ENCODE measurements around the gene SH3PXD2B.

The SH3PXD2B gene

DNA sequence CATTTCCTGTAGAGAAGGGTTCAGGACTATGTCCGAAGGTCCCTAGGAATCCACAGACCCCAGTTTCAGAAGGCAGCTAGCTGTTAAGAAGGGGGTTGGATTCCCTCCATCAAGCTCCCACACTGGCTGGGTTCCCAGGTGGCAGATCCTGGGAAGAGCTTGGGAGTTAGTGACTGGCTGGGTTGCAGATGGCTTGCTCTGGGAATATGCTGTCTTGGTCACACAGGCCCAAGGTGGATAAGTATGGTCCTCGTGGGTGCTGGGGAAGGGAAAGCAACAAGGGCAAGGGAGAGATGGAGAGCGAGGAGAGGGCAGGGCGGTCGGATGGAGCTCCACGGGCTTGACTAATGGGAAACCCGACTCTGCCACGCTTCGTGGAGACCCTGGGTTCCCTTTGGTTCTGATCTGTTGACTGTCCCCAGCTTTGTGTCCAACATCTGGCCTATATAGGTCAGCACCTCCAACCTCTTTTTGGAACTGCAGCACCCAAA is 17.4 kb downstream of the SH3PXD2B start:
- Histone ChIP-seq H3K79me2 (ENCODE audit: control insufficient read depth, low read length) (no peaks in the 10 kb centered on the region), H4K20me1 (ENCODE audit: control insufficient read depth, insufficient read depth, low read depth, low read length) (no peaks in the 10 kb centered on the region)

GRCh38 chr5:172436078-172436878 is 18.0 kb downstream of the SH3PXD2B start:
- H3K9me3 ChIP-seq (ENCODE audit: control insufficient read depth, insufficient read depth, low read length), result no peaks in the 10 kb centered on the region
- no peaks in the 10 kb centered on the region for H3K79me2 ChIP-seq (ENCODE audit: control insufficient read depth, low read length)
- no peaks in the 10 kb centered on the region for H3K36me3 ChIP-seq (ENCODE audit: control insufficient read depth, low read length)
- H3K27me3 ChIP-seq (ENCODE audit: control insufficient read depth, low read length), result peaks cover 11% of the 10 kb centered on the region
- no peaks in the 10 kb centered on the region for H3K9me2 ChIP-seq (replicated peaks; ENCODE audit: control insufficient read depth, low read length)
- TF ChIP-seq, protein P1, sequence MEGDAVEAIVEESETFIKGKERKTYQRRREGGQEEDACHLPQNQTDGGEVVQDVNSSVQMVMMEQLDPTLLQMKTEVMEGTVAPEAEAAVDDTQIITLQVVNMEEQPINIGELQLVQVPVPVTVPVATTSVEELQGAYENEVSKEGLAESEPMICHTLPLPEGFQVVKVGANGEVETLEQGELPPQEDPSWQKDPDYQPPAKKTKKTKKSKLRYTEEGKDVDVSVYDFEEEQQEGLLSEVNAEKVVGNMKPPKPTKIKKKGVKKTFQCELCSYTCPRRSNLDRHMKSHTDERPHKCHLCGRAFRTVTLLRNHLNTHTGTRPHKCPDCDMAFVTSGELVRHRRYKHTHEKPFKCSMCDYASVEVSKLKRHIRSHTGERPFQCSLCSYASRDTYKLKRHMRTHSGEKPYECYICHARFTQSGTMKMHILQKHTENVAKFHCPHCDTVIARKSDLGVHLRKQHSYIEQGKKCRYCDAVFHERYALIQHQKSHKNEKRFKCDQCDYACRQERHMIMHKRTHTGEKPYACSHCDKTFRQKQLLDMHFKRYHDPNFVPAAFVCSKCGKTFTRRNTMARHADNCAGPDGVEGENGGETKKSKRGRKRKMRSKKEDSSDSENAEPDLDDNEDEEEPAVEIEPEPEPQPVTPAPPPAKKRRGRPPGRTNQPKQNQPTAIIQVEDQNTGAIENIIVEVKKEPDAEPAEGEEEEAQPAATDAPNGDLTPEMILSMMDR (IDR thresholded peaks at IDR 0.05; ENCODE audit: low read depth, low read length, poor library complexity, severe bottlenecking), result no peak
- TF ChIP-seq EZH2phosphoT487 (IDR thresholded peaks at IDR 0.05; ENCODE audit: borderline replicate concordance, low read length), result no peak
- H3K4me1 ChIP-seq (ENCODE audit: control insufficient read depth, low read length), result no peaks in the 10 kb centered on the region
- H3K27ac ChIP-seq (ENCODE audit: low read depth, low read length), result no peak overlapping the region
- no peaks in the 10 kb centered on the region for H3F3A ChIP-seq (ENCODE audit: control insufficient read depth, insufficient read depth)
- no peak overlapping the region for H3K4me2 ChIP-seq (ENCODE audit: low read length)
- H4K20me1 ChIP-seq (ENCODE audit: control insufficient read depth, insufficient read depth, low read depth, low read length), result no peaks in the 10 kb centered on the region
- no peak overlapping the region for H3K4me3 ChIP-seq (ENCODE audit: low read length)

More for the DNA sequence above, 17.4 kb downstream of the SH3PXD2B start:
- no peak for TF ChIP-seq EZH2phosphoT487 (IDR thresholded peaks at IDR 0.05; ENCODE audit: borderline replicate concordance, low read length)
- TF ChIP-seq, protein P1 (IDR thresholded peaks at IDR 0.05; ENCODE audit: low read depth, low read length, poor library complexity, severe bottlenecking), result no peak
- Histone ChIP-seq H3F3A (ENCODE audit: control insufficient read depth, insufficient read depth) (no peaks in the 10 kb centered on the region), H3K36me3 (ENCODE audit: control insufficient read depth, low read length) (no peaks in the 10 kb centered on the region), H3K27ac (ENCODE audit: low read depth, low read length) (no peak overlapping the region), H3K4me3 (ENCODE audit: low read length) (no peak overlapping the region), H3K4me2 (ENCODE audit: low read length) (no peak overlapping the region), H3K27me3 (ENCODE audit: control insufficient read depth, low read length) (peaks cover 11% of the 10 kb centered on the region), H3K9me2 (replicated peaks; ENCODE audit: control insufficient read depth, low read length) (no peaks in the 10 kb centered on the region), H3K9me3 (ENCODE audit: control insufficient read depth, insufficient read depth, low read length) (no peaks in the 10 kb centered on the region), H3K4me1 (ENCODE audit: control insufficient read depth, low read length) (no peaks in the 10 kb centered on the region)

DNA sequence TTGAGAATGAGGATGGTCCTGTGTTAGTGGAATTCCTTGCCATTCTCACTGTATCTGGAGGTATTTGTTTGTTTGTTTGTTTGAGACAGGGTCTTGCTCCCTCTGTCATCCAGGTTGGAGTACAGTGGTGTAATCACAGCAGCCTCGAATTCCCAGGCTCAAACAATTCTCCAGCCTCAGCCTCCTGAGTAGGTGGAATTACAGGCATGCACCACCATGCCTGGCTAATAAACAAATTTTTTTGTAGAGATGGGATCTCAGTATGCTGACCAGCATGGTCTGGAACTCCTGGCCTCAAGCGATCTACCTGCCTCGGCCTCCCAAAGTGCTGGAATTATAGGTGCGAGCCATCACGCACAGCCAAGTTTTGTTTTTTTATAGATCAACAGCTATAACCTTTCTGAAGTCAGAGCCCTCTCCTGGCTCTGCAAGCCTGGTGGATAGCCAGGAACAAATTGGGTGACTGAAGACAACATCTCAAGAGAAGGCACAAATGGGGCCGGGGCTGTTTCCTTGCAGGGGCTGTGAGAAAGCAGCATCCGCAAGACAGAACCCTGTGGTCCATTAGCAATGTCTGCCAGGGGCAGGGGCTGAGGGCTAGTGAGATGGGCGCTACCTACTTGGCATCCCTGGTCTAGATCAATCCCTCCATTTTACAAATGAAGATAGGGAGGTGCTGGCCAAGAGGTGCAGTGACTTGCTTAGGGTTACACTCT is 18.8 kb downstream of the SH3PXD2B start:
- Histone ChIP-seq H3K9me2 (replicated peaks; ENCODE audit: control insufficient read depth, low read length) (no peaks in the 10 kb centered on the region), H4K20me1 (ENCODE audit: control insufficient read depth, insufficient read depth, low read depth, low read length) (no peaks in the 10 kb centered on the region), H3K4me2 (ENCODE audit: low read length) (no peak overlapping the region), H3K4me3 (ENCODE audit: low read length) (no peak overlapping the region), H3K79me2 (ENCODE audit: control insufficient read depth, low read length) (no peaks in the 10 kb centered on the region), H3F3A (ENCODE audit: control insufficient read depth, insufficient read depth) (no peaks in the 10 kb centered on the region), H3K27me3 (ENCODE audit: control insufficient read depth, low read length) (peaks cover 11% of the 10 kb centered on the region), H3K9me3 (ENCODE audit: control insufficient read depth, insufficient read depth, low read length) (no peaks in the 10 kb centered on the region), H3K36me3 (ENCODE audit: control insufficient read depth, low read length) (no peaks in the 10 kb centered on the region), H3K4me1 (ENCODE audit: control insufficient read depth, low read length) (no peaks in the 10 kb centered on the region), H3K27ac (ENCODE audit: low read depth, low read length) (no peak overlapping the region)
- TF ChIP-seq, protein P1 (IDR thresholded peaks at IDR 0.05; ENCODE audit: low read depth, low read length, poor library complexity, severe bottlenecking), result no peak
- no peak for TF ChIP-seq EZH2phosphoT487 (IDR thresholded peaks at IDR 0.05; ENCODE audit: borderline replicate concordance, low read length)
